WI38 (cell line): Measurements from ENCODE around the gene SLC25A47.
A peak's percentile ranks its signal among the peaks of the same experiment; 100 is the strongest.

Source experiments
- H3K4me3 ChIP-seq: 2 replicates; pipeline ENCODE4 v1.5.1; 2011; ENCODE audit warnings: low read depth, mild to moderate bottlenecking, control low read depth, low read length
- TF ChIP-seq, protein P1 (sequence below): IDR thresholded peaks from 2 replicates; pipeline ENCODE4 v1.5.1; 2012; ENCODE audit warnings: low read depth, mild to moderate bottlenecking, control low read depth, low read length

SLC25A47 gene, protein sequence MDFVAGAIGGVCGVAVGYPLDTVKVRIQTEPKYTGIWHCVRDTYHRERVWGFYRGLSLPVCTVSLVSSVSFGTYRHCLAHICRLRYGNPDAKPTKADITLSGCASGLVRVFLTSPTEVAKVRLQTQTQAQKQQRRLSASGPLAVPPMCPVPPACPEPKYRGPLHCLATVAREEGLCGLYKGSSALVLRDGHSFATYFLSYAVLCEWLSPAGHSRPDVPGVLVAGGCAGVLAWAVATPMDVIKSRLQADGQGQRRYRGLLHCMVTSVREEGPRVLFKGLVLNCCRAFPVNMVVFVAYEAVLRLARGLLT

DNA sequence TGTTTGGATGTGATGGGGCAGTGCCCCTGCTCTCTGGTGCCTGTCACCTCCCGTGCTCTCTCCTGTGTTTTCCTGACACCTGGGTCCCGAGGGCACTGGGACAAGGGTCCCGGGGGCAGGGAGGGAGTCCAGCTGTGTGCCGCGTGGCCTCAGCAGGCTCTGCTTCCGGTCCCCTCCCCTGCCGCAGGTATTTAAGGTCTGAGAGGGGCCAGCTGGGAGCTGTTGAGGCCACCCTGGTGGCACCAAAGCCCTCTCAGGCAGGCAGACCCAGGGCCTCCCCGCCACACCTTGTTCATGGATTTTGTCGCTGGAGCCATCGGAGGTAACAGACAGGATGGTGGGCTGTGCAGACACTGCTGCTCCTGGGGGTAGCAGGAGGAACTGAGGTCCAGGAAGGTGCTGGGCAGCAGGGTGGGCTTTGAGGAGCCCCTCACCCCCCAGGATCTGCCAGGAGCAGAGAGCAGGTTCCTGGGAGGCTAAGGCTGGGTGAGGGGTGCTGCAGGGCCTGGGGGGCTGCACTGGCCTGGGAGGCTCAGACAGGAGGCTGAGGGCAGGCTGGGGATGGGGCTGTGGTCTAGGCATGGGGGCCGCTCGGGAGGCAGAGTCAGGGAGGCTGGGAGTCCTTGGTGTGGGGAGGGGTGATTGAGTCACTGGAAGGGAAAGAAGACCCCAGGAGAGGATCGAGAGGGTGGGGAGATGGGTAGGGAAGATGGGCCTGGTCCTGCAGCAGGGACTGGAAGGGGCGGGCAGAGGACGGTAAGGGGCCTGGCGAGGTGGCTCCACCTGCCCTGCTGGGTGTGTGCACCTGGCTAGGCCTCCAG lies at the start of gene SLC25A47:
Gene SLC25A47, plus strand, starts transcription at position 219 of the 821 bp plus-strand sequence. Its CDS starts 76 bp downstream, at position 295.
- TF ChIP-seq, protein P1, sequence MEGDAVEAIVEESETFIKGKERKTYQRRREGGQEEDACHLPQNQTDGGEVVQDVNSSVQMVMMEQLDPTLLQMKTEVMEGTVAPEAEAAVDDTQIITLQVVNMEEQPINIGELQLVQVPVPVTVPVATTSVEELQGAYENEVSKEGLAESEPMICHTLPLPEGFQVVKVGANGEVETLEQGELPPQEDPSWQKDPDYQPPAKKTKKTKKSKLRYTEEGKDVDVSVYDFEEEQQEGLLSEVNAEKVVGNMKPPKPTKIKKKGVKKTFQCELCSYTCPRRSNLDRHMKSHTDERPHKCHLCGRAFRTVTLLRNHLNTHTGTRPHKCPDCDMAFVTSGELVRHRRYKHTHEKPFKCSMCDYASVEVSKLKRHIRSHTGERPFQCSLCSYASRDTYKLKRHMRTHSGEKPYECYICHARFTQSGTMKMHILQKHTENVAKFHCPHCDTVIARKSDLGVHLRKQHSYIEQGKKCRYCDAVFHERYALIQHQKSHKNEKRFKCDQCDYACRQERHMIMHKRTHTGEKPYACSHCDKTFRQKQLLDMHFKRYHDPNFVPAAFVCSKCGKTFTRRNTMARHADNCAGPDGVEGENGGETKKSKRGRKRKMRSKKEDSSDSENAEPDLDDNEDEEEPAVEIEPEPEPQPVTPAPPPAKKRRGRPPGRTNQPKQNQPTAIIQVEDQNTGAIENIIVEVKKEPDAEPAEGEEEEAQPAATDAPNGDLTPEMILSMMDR: no peak
- no peak within 1 kb of the TSS for H3K4me3 ChIP-seq

DNA sequence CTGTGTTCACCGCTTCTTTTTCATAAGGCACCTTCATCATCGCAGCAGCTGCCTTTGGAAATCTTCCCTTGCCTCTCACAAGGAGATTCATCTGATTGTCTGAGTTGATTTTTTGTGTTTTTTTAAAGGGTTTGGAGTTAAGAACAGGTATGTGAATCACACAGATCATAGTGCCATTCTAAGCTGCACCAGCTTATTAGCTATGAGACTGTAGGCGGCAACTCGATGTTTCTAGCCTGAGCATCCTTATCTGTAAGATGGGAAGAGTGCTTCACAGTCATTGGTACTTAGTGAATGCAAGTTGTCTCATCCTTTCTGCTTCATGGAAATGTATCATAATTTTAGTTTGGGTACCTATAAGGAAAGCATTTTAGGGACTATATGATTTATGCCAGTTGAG lies 48.9 kb upstream of the SLC25A47 start:
- TF ChIP-seq, protein P1: no peak

DNA sequence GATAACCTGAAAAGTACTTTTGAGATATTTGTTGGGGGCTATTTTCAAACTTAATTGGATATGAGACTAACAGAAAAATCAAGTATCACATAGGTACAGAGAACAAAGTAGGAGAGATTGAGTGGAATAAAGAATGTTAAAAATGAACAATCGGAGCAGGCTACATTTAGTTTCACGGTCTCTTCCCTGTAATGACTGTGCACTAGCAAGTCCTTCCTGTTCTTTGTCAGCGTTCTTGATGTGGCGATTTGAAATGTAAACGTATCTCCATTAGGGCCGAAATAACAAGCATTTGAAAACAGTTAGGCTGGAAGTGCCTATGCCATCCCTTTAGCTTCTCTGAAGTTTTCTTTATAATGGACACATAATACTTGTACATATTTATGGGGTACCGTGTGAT lies 47.9 kb upstream of the SLC25A47 start:
- TF ChIP-seq, protein P1: no peak
- no peak overlapping the region for H3K4me3 ChIP-seq

More for the DNA sequence above, 48.9 kb upstream of the SLC25A47 start:
- no peak overlapping the region for H3K4me3 ChIP-seq

DNA sequence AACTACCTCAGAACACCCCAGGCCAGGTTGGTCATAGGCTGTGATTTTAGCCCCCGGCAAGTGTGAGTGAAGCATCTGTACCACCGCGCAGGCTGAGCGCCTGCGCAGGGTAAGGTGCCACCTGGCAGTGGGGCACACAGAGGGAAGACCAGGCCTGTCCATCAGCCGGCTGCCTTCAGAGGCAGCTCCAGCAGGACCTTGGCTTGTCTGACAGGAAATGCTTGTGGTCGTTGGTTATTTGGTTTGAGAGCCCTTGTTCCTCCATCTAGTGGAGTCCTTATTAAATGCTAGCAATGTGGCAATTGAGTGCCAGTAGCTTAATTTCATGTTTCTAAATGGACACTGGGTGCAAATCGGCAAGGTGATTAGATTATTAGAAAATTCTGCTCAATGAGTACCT lies 44.4 kb upstream of the SLC25A47 start:
- no peak overlapping the region for H3K4me3 ChIP-seq
- TF ChIP-seq, protein P1: peak; percentile 20; the same call in 1 of the 2 replicates

DNA sequence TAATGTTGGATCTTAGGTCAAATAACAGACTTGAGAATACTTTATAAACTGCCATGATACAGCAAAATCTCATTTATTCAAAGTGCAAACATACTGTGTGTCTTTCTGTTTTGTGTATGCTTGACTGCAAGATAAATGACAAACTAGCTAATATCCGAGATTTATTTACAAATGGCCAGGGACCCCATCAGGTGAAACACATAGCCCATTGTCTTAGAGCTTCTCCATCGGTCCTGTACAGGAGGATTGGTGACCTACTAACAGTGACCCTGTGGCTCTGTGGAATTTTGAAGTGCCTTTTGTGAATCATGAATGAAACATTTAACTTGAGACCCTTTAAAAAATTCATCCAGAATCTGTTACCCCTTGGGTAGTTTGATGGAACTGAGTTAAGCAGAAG lies 44.0 kb upstream of the SLC25A47 start:
- no peak overlapping the region for H3K4me3 ChIP-seq
- TF ChIP-seq, protein P1: no peak

DNA sequence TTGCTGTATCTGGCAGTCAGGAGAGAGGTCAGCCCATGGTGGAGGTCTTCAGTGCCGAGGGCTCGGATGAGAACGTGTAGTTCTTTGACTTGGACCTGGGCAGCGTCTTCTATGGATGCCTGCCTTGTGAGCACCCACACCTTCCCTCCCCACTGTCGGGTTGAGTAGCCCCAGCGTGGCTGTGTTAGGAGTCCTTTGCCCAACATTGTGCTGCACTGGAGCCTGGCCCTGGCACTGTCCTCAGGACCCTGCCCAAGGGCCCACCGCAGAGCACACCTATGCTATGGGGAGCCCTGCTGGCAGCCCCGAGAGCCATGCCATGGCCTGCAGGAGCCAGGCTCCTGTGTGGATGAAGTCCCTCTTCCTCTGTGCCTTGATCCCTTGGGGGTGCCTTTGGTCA lies 43.6 kb upstream of the SLC25A47 start:
- TF ChIP-seq, protein P1: no peak
- H3K4me3 ChIP-seq: no peak overlapping the region
